Liver (tissue), 9 donors: ENCODE results near the gene NDST1. TPM values are rescaled to one million over a fixed set of nuclear protein-coding genes. Genes with fewer than 3 reads are reported as not detected.

Experiments used
- DNase-seq: peaks from one replicate; pipeline ENCODE4 v3.0.0-alpha.2; 2017; ENCODE audit warnings: low spot score
- H3K27ac ChIP-seq, 2 donors: one replicate each; pipeline ENCODE4 v1.7.0; 2013; ENCODE audit warnings: inconsistent platforms in 2 of 2, low read length in 2 of 2, control low read depth in 1 of 2, low read depth in 1 of 2, mild to moderate bottlenecking in 1 of 2
- H3K27me3 ChIP-seq, 4 donors: one replicate each; pipeline versions ENCODE4 v1.6.1 to v1.7.0; 2013; ENCODE audit warnings: low read length in 3 of 4, inconsistent platforms in 1 of 4, mild to moderate bottlenecking in 1 of 4, moderate library complexity in 1 of 4; ENCODE audit not compliant: control insufficient read depth in 4 of 4, insufficient read depth in 4 of 4
- H3K36me3 ChIP-seq, 4 donors: one replicate each; pipeline versions ENCODE4 v1.6.1 to v1.7.0; 2013; ENCODE audit warnings: low read length in 3 of 4, mild to moderate bottlenecking in 3 of 4, low read depth in 1 of 4, moderate library complexity in 1 of 4; ENCODE audit not compliant: control insufficient read depth in 4 of 4, insufficient read depth in 3 of 4
- H3K4me1 ChIP-seq, 4 donors: one replicate each; pipeline versions ENCODE4 v1.6.1 to v1.7.0; 2013; ENCODE audit warnings: low read length in 3 of 4, mild to moderate bottlenecking in 3 of 4, moderate library complexity in 1 of 4; ENCODE audit not compliant: control insufficient read depth in 4 of 4, insufficient read depth in 4 of 4
- H3K4me3 ChIP-seq, 3 donors: one replicate each; pipeline versions ENCODE4 v1.6.1 to v1.7.0; 2013; ENCODE audit warnings: low read length in 3 of 3, control low read depth in 1 of 3, low read depth in 1 of 3, mild to moderate bottlenecking in 1 of 3
- H3K9ac ChIP-seq, 2 donors: one replicate each; pipeline ENCODE4 v1.7.0; 2013; ENCODE audit warnings: low read length in 2 of 2, mild to moderate bottlenecking in 2 of 2, moderate library complexity in 2 of 2, control low read depth in 1 of 2, low read depth in 1 of 2
- H3K9me3 ChIP-seq, 4 donors: one replicate each; pipeline versions ENCODE4 v1.6.1 to v1.7.0; 2013; ENCODE audit warnings: low read length in 3 of 4; ENCODE audit not compliant: control insufficient read depth in 4 of 4
- ATF3 ChIP-seq: IDR thresholded peaks from 2 replicates; pipeline ENCODE4 v1.6.1; 2016; ENCODE audit warnings: antibody characterized with exemption
- EGR1 ChIP-seq, 2 donors: IDR thresholded peaks; 2 replicates each; pipeline ENCODE4 v1.6.1; 2016 to 2018; ENCODE audit warnings: antibody characterized with exemption in 2 of 2, low read depth in 2 of 2
- FOXA1 ChIP-seq: IDR thresholded peaks from 2 replicates; pipeline ENCODE4 v1.6.1; 2016; ENCODE audit warnings: antibody characterized with exemption
- FOXA2 ChIP-seq: IDR thresholded peaks from 2 replicates; pipeline ENCODE4 v1.6.1; 2016; ENCODE audit warnings: antibody characterized with exemption
- GABPA ChIP-seq, 2 donors: IDR thresholded peaks in 1 of 2; conservative IDR thresholded peaks in 1 of 2; 2 replicates each; pipeline ENCODE4 v1.6.1; 2016; ENCODE audit warnings: antibody characterized with exemption in 2 of 2, mild to moderate bottlenecking in 1 of 2, moderate library complexity in 1 of 2
- HNF4A ChIP-seq, 2 donors: conservative IDR thresholded peaks; 2 replicates each; pipeline ENCODE4 v1.6.1; 2016; ENCODE audit warnings: antibody characterized with exemption in 2 of 2, mild to moderate bottlenecking in 2 of 2
- HNF4G ChIP-seq: IDR thresholded peaks from 2 replicates; pipeline ENCODE4 v1.6.1; 2016; ENCODE audit warnings: antibody characterized with exemption
- JUND ChIP-seq, 2 donors: IDR thresholded peaks; 2 replicates each; pipeline ENCODE4 v1.6.1; 2016; ENCODE audit warnings: antibody characterized with exemption in 2 of 2
- NR2F2 ChIP-seq: IDR thresholded peaks from 2 replicates; pipeline ENCODE4 v1.6.1; 2016; ENCODE audit warnings: antibody characterized with exemption
- RAD21 ChIP-seq, 2 donors: IDR thresholded peaks; 2 replicates each; pipeline ENCODE4 v1.6.1; 2016; ENCODE audit warnings: antibody characterized with exemption in 2 of 2, mild to moderate bottlenecking in 2 of 2
- REST ChIP-seq: IDR thresholded peaks from 2 replicates; pipeline ENCODE4 v1.6.1; 2016; ENCODE audit warnings: antibody characterized with exemption, mild to moderate bottlenecking
- RXRA ChIP-seq, 2 donors: IDR thresholded peaks; 2 replicates each; pipeline ENCODE4 v1.6.1; 2017 to 2018; ENCODE audit warnings: antibody characterized with exemption in 2 of 2, mild to moderate bottlenecking in 1 of 2
- SP1 ChIP-seq: IDR thresholded peaks from 2 replicates; pipeline ENCODE4 v1.6.1; 2018; ENCODE audit warnings: antibody characterized with exemption, mild to moderate bottlenecking
- TAF1 ChIP-seq: conservative IDR thresholded peaks from 2 replicates; pipeline ENCODE4 v1.6.1; 2016; ENCODE audit warnings: antibody characterized with exemption, mild to moderate bottlenecking
- YY1 ChIP-seq: IDR thresholded peaks from 2 replicates; pipeline ENCODE4 v1.6.1; 2016; ENCODE audit warnings: antibody characterized with exemption, mild to moderate bottlenecking
- WGBS: extraction: QIAGEN DNeasy Blood & Tissue Kit; methylation state at CpG from one replicate; pipeline ENCODE4 v1.1.7; 2013; 5-methylcytosine and 5-hydroxymethylcytosine counted together
- polyA plus RNA-seq, 2 donors: library from polyadenylated mRNA; stranded (reverse) in 1 of 2; unstranded in 1 of 2; fragments of 200-250 nt in 1 of 2; fragments of >200 nt in 1 of 2; fragmentation: Nextera tagmentation in 1 of 2; extraction: Ambion mirVana in 1 of 2; gene quantifications; one replicate each; pipeline versions ENCODE4 v1.2.1 to v1.2.3, GENCODE V29; 2013 to 2015
- total RNA-seq, 2 donors: library from RNA; depleted of rRNA; stranded (reverse); fragments of >200 nt; gene quantifications; one replicate each; pipeline ENCODE4 v1.2.3, GENCODE V29; 2014
- TF ChIP-seq, protein P1 (sequence below): IDR thresholded peaks from 2 replicates; pipeline ENCODE4 v1.6.1; 2016; ENCODE audit warnings: antibody characterized with exemption
- TF ChIP-seq, protein P2 (sequence below): IDR thresholded peaks from 2 replicates; pipeline ENCODE4 v1.6.1; 2016; ENCODE audit warnings: antibody characterized with exemption
- TF ChIP-seq, protein P3 (sequence below): fragments of 150-350 bp; IDR thresholded peaks from 2 replicates; pipeline ENCODE4 v1.5.1; 2017; ENCODE audit warnings: improper control_type of control experiment, low read depth, low read length; ENCODE audit not compliant: missing input control
- donor health status: healthy.
- donor health status: healthy.
- donor health status: healthy.
- donor health status: healthy.
- donor health status: healthy.

The NDST1 gene
- total and polyA plus RNA-seq, 4 donors, result 10.3 to 103 (median 39.0) TPM

DNA sequence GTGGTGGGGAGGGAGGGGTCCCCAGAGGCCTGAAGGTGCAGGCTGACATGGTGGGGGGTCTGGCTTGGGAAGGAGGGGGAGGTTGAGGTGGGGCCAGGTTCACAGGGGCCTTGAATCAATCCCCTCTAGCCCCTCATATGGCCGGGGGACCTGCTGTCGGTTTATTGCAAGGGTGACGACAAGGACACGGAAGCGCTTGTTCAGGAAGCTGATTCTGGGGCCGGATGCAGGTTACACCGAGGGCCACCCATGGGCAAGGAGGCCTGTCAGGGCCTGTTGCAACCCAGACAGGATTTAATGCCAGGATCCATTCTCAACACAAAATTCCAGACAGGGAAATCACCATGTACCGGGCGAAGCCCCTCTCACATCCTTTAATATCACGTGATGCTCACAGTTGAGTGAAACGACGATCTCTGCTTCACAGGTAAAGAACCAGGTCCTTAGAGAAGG lies 90.9 kb downstream of the NDST1 start:
- WGBS, result 85% methylated on average over 12 of the region's 12 CpGs
- DNase-seq, result no peak
- no peaks in the 10 kb centered on the region for H3K36me3 ChIP-seq
- no peak overlapping the region for H3K27ac ChIP-seq
- peaks cover 0 to 14% (median 9%) of the 10 kb centered on the region in 4 donors for H3K4me1 ChIP-seq
- TF ChIP-seq RAD21 (IDR thresholded peaks at IDR 0.05) (no peak), RXRA (IDR thresholded peaks at IDR 0.05) (no peak), SP1 (no peak), REST (no peak), HNF4A (conservative IDR thresholded peaks at IDR 0.05) (no peak), GABPA (IDR thresholded peaks at IDR 0.05 in 1 of 2, conservative IDR thresholded peaks at IDR 0.05 in 1 of 2) (no peak), JUND (IDR thresholded peaks at IDR 0.05) (no peak), HNF4G (no peak), EGR1 (IDR thresholded peaks at IDR 0.05; ENCODE audit: low read depth in 2 of 2) (no peak), YY1 (no peak), TAF1 (no peak), FOXA1 (no peak), NR2F2 (no peak), FOXA2 (no peak)
- TF ChIP-seq, protein P1, sequence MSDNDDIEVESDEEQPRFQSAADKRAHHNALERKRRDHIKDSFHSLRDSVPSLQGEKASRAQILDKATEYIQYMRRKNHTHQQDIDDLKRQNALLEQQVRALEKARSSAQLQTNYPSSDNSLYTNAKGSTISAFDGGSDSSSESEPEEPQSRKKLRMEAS, result no peak
- TF ChIP-seq, protein P2, sequence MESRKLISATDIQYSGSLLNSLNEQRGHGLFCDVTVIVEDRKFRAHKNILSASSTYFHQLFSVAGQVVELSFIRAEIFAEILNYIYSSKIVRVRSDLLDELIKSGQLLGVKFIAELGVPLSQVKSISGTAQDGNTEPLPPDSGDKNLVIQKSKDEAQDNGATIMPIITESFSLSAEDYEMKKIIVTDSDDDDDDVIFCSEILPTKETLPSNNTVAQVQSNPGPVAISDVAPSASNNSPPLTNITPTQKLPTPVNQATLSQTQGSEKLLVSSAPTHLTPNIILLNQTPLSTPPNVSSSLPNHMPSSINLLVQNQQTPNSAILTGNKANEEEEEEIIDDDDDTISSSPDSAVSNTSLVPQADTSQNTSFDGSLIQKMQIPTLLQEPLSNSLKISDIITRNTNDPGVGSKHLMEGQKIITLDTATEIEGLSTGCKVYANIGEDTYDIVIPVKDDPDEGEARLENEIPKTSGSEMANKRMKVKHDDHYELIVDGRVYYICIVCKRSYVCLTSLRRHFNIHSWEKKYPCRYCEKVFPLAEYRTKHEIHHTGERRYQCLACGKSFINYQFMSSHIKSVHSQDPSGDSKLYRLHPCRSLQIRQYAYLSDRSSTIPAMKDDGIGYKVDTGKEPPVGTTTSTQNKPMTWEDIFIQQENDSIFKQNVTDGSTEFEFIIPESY, result no peak
- TF ChIP-seq, protein P3, sequence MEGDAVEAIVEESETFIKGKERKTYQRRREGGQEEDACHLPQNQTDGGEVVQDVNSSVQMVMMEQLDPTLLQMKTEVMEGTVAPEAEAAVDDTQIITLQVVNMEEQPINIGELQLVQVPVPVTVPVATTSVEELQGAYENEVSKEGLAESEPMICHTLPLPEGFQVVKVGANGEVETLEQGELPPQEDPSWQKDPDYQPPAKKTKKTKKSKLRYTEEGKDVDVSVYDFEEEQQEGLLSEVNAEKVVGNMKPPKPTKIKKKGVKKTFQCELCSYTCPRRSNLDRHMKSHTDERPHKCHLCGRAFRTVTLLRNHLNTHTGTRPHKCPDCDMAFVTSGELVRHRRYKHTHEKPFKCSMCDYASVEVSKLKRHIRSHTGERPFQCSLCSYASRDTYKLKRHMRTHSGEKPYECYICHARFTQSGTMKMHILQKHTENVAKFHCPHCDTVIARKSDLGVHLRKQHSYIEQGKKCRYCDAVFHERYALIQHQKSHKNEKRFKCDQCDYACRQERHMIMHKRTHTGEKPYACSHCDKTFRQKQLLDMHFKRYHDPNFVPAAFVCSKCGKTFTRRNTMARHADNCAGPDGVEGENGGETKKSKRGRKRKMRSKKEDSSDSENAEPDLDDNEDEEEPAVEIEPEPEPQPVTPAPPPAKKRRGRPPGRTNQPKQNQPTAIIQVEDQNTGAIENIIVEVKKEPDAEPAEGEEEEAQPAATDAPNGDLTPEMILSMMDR, result no peak
- no peak overlapping the region for H3K4me3 ChIP-seq
- no peaks in the 10 kb centered on the region for H3K9me3 ChIP-seq
- no peak overlapping the region for H3K9ac ChIP-seq
- H3K27me3 ChIP-seq, result no peaks in the 10 kb centered on the region

DNA sequence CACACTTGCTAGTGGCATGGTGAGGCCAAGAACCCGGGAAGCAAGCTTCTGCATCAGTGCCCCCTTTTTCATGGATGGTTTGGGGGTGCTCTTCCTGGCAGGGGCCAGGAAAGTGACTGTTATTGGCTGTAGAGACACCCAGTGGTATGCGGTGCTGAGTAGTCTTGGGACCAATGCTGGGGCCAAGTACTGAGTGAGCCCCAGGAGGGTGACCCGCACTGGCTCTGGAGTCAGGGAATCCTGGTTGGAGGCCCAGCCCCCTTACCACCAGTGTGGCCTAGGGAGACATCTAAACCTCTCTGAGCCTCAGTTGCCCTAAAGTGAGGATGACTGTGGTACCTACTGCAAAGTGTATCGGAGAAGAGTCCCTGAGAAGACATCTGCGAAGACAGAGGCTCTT lies 91.3 kb downstream of the NDST1 start:
- 94% methylated on average over 5 of the region's 5 CpGs for WGBS
- no peaks in the 10 kb centered on the region for H3K9me3 ChIP-seq
- H3K4me1 ChIP-seq, result peaks cover 0 to 14% (median 9%) of the 10 kb centered on the region in 4 donors
- no peak overlapping the region for H3K4me3 ChIP-seq
- TF ChIP-seq RXRA (IDR thresholded peaks at IDR 0.05) (no peak), ATF3 (no peak)
- TF ChIP-seq, protein P1, result no peak
- H3K36me3 ChIP-seq, result no peaks in the 10 kb centered on the region
- no peak overlapping the region for H3K27ac ChIP-seq
- H3K9ac ChIP-seq, result peak overlapping the region in 1 of 2 donors; percentile 17
- DNase-seq, result no peak
- H3K27me3 ChIP-seq, result no peaks in the 10 kb centered on the region
